Measurements from ENCODE around the gene MAP2K3. TPM values are rescaled to one million over a fixed set of nuclear protein-coding genes. Genes with fewer than 3 reads are reported as not detected.

Gene MAP2K3
- total and polyA plus RNA-seq, 2 of the 8 experiments (the other 6 are each of a cell fraction or from before 2014, with no cell fraction given), result 16.9 to 33.5 TPM

- no peak overlapping the region for H3K18ac ChIP-seq (ENCODE audit: extremely low read depth, low read length)
- POLR2A ChIA-PET (ENCODE audit: partially characterized antibody), result no interaction called here
Measured at GRCh38 chr17:21345236-21345635, 60.7 kb downstream of the MAP2K3 start.

More at GRCh38 chr17:21345236-21345635, 60.7 kb downstream of the MAP2K3 start:
- Histone ChIP-seq H3K36me3 (ENCODE audit: control insufficient read depth in 2 of 4, insufficient read depth in 4 of 4, low read length in 3 of 4) (no peaks in the 10 kb centered on the region), H2BK15ac (ENCODE audit: low read length) (no peak overlapping the region), H3K56ac (replicated peaks; ENCODE audit: insufficient read length, low read depth, low read length) (no peak overlapping the region), H2AK5ac (ENCODE audit: low read depth, low read length) (no peak overlapping the region), H3K27ac (ENCODE audit: low read depth, low read length) (no peak overlapping the region), H4K8ac (ENCODE audit: extremely low read depth, insufficient read depth, low read length) (no peak overlapping the region), H2BK5ac (ENCODE audit: low read depth, low read length) (no peak overlapping the region), H3K9ac (replicated peaks in 1 of 4; ENCODE audit: extremely low read depth in 1 of 4, low read depth in 3 of 4, low read length in 3 of 4) (no peak overlapping the region), H4K91ac (replicated peaks; ENCODE audit: insufficient read length, low read length) (no peak overlapping the region), H2BK12ac (ENCODE audit: low read depth, low read length) (no peak overlapping the region), H3K23me2 (ENCODE audit: low read depth, low read length) (no peaks in the 10 kb centered on the region), H2AFZ (ENCODE audit: low read length) (no peak overlapping the region), H3K27me3 (replicated peaks in 1 of 4; ENCODE audit: control insufficient read depth in 3 of 4, extremely low read depth in 1 of 4, insufficient read depth in 3 of 4, low read length in 3 of 4) (no peaks in the 10 kb centered on the region), H3K14ac (ENCODE audit: insufficient read length) (no peak overlapping the region), H3K9me3 (ENCODE audit: insufficient read depth in 2 of 2, low read depth in 1 of 2, low read length in 1 of 2) (peaks cover 0 to 7% of the 10 kb centered on the region in 2 experiments; a peak in 1 of 4 replicates), H4K5ac (ENCODE audit: insufficient read length, low read depth, low read length) (no peak overlapping the region), H3K4me1 (replicated peaks in 1 of 4; ENCODE audit: control insufficient read depth in 3 of 4, insufficient read depth in 4 of 4, low read length in 3 of 4) (no peaks in the 10 kb centered on the region), H3K79me1 (ENCODE audit: low read depth, low read length) (no peaks in the 10 kb centered on the region), H2BK20ac (ENCODE audit: low read length) (no peak overlapping the region), H2BK120ac (replicated peaks; ENCODE audit: low read depth, low read length) (no peak overlapping the region), H3K4ac (replicated peaks; ENCODE audit: insufficient read length, low read depth, low read length) (no peak overlapping the region), H4K20me1 (replicated peaks in 1 of 2; ENCODE audit: control insufficient read depth in 1 of 2, insufficient read depth in 2 of 2, low read length in 2 of 2) (no peaks in the 10 kb centered on the region), H3K4me2 (ENCODE audit: insufficient read depth in 1 of 2, low read depth in 2 of 2, low read length in 2 of 2) (no peak overlapping the region), H3K23ac (ENCODE audit: insufficient read length) (no peak overlapping the region), H3K79me2 (ENCODE audit: control insufficient read depth in 1 of 2, insufficient read depth in 2 of 2, low read length in 2 of 2) (no peaks in the 10 kb centered on the region), H3K4me3 (ENCODE audit: extremely low read depth in 1 of 4, insufficient read depth in 2 of 4, low read depth in 3 of 4, low read length in 4 of 4) (no peak overlapping the region)
- TF ChIP-seq JUN (IDR thresholded peaks at IDR 0.05; ENCODE audit: low read depth, low read length), result no peak
- TF ChIP-seq RAD21 (IDR thresholded peaks at IDR 0.05 in 1 of 2, conservative IDR thresholded peaks at IDR 0.05 in 1 of 2; ENCODE audit: low read depth in 2 of 2, low read length in 2 of 2), result no peak
- no peak for TF ChIP-seq ATF3 (IDR thresholded peaks at IDR 0.05; ENCODE audit: insufficient read depth, low read depth, low read length)
- no peak for TF ChIP-seq MAFK (IDR thresholded peaks at IDR 0.05; ENCODE audit: low read depth, low read length)
- WGBS, 2 experiments (ENCODE audit: extremely low coverage in 1 of 2, insufficient coverage in 1 of 2, insufficient read length in 1 of 2, insufficient replicate concordance in 2 of 2, low coverage in 1 of 2, low lambda C conversion rate in 2 of 2, missing lambda C conversion rate in 1 of 2), result 85% methylated on average over 8 of the region's 10 CpGs; no CpG with 5 or more reads in 1 of the 2 experiments
- CTCF ChIA-PET (ENCODE audit: partially characterized antibody), result interaction anchor here (0.9 kb wide), 1 partner anchor 22 kb away, joined by 3 read pairs; no protein-coding TSS in a partner anchor
- DNase-seq (ENCODE audit: low read depth in 1 of 2, low spot score in 2 of 2) (no peak), FAIRE-seq (no peak)
